ENCODE results near the gene MUL1.

GRCh38 chr1:20485527-20486456, 22.2 kb downstream of the MUL1 start, which contains the start of gene CAMK2N1:
- TF ChIP-seq USF2 (IDR thresholded peaks at IDR 0.05): no peak
- no peak; the same call in none of the 2 replicates for TF ChIP-seq POLR2A (IDR thresholded peaks at IDR 0.05; ENCODE audit: low read length)
- no peak for TF ChIP-seq CTCF (IDR thresholded peaks at IDR 0.05)
- no peak for TF ChIP-seq SREBF2 (IDR thresholded peaks at IDR 0.05)
- TF ChIP-seq RARB (CRISPR knock-in tag; IDR thresholded peaks at IDR 0.05): no peak
- TF ChIP-seq SMC3 (IDR thresholded peaks at IDR 0.05): no peak
- TF ChIP-seq ELK1 (IDR thresholded peaks at IDR 0.05; ENCODE audit: low read depth, low read length): no peak
- TF ChIP-seq MAZ (IDR thresholded peaks at IDR 0.05; ENCODE audit: borderline replicate concordance, low read depth, low read length): no peak
- TF ChIP-seq RCOR1 (IDR thresholded peaks at IDR 0.05; ENCODE audit: low read depth, low read length): no peak
- TF ChIP-seq PHF8 (IDR thresholded peaks at IDR 0.05; ENCODE audit: borderline replicate concordance, low read depth): no peak
- TF ChIP-seq EP300 (IDR thresholded peaks at IDR 0.05): no peak

All from A549 (cell line).